NCI-H345 treated with DMSO at 0.1 percent for 48 hours (cell line): ENCODE results near the gene ALG1.

Experiments used
- DNase-seq: peaks from one replicate; lab custom pipeline; 2025; ENCODE audit not compliant: unreplicated experiment; lab: John Stamatoyannopoulos, UW

ALG1 gene, protein sequence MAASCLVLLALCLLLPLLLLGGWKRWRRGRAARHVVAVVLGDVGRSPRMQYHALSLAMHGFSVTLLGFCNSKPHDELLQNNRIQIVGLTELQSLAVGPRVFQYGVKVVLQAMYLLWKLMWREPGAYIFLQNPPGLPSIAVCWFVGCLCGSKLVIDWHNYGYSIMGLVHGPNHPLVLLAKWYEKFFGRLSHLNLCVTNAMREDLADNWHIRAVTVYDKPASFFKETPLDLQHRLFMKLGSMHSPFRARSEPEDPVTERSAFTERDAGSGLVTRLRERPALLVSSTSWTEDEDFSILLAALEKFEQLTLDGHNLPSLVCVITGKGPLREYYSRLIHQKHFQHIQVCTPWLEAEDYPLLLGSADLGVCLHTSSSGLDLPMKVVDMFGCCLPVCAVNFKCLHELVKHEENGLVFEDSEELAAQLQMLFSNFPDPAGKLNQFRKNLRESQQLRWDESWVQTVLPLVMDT

DNA sequence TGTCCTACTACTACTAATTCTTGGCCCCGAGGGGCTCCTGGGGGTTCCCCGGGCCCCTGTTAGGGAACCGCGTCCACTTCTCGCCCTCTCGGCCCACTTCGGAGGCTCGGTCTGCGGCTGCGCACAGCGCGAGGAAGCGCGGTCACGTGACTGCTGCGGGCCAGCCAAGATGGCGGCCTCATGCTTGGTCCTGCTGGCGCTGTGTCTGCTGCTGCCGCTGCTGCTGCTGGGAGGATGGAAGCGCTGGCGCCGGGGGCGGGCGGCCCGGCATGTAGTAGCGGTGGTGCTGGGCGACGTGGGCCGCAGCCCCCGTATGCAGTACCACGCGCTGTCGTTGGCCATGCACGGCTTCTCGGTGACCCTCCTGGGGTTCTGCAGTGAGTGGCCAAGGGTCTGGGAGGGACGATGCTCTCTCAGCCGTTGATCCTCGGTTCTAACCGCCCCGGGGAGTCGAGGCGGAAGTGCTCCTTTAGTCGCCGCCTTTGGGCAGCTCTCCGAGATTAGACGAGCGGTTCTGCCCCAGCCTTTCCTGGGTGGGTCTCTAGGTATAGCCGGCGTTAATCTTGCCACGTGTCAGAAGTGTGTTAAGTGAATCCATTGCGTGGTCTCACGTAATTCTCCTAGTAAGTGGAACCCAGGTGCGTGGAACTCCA is at the start of gene ALG1:
Gene ALG1, plus strand, starts transcription at position 163 of the 653 bp plus-strand sequence. Its CDS starts 7 bp downstream, at position 170.
- peak; percentile 80 for DNase-seq

DNA sequence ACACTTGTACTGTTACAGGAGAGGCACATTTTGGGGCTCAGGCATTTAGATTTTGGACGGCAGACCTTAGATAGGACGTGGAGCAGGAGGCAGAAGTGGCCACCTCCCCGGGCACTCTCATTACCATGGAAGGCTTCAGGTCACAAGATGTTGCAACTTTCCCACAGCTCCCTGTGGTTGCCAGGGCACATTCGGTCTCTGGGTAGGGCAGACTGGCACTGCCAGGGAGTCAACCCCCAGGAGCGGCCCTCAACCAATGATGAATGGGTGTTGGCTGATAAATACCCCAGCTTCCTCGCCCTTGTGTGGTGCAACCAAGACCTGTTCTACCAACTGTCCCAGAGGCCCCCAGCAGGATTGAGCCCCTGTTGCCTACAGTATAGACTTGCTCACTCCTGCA is 49.1 kb upstream of the ALG1 start:
- DNase-seq = no peak

DNA sequence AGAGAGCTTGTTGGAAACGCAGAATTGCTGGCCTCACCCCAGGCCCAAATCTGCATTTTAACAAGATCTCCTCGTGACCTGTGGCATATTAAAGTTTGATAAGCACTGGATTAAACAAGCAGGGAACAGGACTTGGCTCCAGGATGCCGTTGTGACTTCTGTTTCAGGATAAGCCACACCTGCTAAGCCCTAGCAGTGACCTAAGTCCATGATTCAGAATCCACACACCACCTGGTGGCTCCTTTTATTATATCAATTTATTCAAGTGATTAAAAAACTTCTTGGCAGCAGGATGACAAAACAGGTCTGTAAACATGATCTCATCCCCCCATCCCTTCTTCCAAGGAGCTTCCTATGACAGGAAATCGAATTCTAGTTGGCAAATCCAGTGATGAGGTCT is 47.0 kb upstream of the ALG1 start:
- peak; percentile 41 for DNase-seq

DNA sequence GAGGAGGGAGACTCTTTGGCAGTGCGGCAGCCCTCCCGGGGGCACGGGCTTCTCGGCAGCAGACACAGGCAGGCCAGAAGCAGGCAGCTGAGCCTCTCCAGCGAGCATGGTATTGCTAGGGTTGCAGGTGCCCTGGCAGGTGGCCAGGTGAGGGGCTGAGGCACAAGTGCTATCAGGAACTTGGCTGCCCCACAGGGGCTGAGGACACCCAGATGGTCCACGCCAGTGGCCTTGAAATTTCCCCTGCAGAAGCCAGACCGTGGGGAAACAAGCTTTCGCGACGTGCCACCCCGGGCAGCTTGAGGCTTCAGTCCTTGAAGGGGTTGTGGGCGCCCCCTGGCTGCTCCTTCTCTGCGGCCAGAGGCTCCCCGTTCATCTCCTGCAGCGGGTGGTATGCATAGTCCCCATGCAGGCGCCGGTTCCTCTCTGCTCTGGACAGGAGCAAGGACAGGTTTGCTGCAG is 46.4 kb upstream of the ALG1 start:
- DNase-seq = peak; percentile 38

- DNase-seq = no peak
Measured at GRCh38 chr16:5026664-5027063, 45.0 kb upstream of the ALG1 start.

- DNase-seq = no peak
Measured at GRCh38 chr16:5027086-5027485, 44.6 kb upstream of the ALG1 start.

DNA sequence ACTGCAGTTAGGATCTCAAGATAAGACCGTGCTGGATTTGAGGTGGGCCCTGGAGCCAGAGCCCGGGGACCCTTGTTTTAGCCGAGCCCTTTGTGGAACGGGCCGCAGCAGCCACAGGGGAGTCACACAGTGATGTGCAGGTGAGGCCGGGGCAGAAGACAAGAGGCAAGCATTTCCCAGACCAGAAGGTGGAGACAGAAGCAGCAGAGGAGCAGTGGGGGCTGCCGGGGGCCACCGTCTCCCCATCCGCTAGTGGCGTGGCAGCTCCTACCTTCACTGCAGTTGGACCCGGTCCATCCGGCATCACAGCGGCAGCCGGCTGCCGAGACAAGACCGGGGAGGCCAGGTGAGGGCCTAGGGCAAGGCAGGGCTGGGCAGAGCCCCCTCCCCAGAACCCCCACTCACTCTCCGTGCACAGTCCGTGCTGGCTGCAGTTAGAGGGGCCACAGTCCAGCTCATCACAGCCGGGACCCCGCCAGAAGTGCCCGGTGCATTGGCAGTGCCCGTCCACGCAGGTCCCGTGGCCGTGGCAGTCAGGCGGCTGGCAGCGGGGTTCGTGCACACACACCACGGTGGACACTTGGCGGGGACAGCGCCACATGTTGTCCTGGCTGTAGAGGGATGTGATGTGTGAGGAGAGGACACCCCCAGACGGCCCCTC is 43.9 kb upstream of the ALG1 start:
- no peak for DNase-seq

DNA sequence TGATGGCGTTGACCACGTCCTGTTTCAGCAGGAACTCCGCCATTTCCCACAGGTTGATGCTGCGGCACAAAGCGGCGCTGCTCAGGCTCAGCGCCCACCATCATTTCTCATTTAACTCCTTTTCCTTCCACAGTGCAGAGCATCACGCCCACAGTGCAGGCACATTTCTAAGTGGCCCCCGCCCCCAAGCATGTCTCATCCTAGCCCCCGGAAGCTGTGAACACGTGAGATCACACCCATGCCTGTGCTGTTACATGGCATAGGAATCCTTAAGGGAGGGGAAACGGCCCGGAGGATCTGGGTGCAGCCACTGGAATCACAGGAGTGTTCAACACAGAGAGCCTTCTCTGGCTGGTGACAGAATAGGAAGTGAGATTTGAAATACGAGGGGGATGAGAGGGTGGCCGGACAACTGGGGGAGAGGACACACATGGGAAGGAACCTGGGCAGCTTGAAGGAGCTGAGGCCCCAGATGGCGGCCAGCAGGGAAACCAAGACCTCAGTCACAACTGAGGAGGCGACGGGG is 42.6 kb upstream of the ALG1 start:
- no peak for DNase-seq

- DNase-seq = no peak
Measured at GRCh38 chr16:5030251-5030870, 41.3 kb upstream of the ALG1 start.

DNA sequence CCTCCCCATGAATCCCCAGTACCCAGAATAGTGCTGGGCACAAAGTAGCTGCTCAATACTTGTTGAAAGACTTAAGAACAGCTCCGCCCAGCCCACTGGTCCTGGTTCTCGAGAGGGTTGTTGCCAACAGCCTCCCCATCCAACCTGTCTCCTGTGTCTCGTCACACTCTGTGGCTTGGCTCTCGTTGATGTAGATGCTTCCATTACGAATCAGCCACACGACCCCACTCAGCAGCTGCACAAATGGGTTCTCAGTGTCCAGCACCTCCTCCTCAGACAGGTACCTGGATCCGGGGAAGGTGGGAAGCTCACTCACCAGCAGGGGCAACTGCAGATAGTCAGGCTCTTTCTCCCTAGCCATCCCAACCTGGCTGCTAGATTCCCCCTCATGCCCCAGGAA is 40.0 kb upstream of the ALG1 start:
- DNase-seq = no peak

DNA sequence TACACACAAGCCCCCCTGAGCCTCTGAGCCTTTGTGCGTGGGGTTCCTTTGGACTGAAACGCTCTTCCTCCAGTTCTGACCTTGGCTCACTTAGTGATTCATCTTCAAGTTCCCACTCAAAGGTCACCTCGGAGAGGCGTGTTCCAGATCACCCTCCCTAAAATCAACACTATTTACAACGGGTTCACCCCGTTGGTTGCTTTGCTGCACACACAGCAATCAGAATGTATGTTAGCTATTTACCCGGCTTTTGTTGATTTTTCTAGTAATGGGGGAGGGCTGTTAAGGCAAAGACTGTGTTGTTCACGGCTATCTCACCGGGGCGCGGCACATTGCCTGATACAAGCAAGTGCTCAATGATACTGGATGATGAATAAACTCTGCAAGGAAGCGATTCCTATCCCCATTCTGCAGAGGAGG is 38.9 kb upstream of the ALG1 start:
- DNase-seq = no peak

GRCh38 chr16:5033256-5034166 is 38.1 kb upstream of the ALG1 start, which contains the start of gene NAGPA:
Gene NAGPA (minus strand): TSS chr16:5033935. CDS start chr16:5033914, 21 bp downstream.
- peak; percentile 64 for DNase-seq

GRCh38 chr16:5034167-5034523 is 37.5 kb upstream of the ALG1 start:
- no peak for DNase-seq

GRCh38 chr16:5035909-5036227 is 35.8 kb upstream of the ALG1 start:
- no peak for DNase-seq

DNA sequence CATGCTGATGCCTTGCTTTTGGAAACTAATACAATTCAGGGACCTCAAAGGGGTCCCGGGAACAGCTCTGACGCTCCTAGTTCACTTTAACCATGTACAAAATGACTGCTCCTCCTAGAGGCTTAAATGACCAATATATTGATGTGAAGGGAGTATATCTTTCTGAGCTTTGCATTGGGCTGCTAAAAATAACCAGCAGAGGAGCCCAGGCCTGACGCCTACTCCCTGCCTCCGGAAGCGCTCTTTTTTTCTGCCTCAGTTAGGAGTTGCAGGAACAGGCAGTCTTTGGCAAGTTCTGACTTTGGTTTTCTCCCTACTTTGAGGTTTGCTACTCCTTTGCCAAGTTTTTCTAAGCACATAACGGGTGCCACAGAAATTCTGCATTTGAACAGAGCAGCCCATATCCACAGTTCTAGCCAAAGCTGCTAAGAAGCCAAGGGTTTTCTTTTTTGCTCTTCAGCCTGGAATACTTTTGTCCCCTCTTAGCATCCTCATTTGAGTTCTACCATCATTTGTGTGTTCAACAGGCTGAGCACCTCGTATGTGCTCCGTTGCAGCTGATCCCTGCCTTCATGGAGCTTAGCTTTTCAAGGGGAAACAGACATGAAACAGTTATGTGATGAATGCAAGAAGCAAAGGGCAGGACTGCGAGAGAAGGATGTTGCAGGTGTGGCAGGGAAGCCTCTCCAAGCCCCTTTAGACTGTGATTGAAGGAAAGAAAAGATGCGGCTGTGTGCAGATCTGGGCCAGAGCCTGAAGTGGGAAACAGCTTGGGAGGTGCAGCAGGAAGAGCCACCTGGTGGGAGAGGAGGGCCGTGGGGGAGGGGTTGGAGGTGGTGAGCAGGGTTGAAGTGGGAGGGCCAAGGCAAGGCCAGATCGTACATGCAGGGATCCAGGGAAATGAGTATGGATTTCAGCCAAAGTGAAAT is 35.2 kb upstream of the ALG1 start:
- DNase-seq = no peak

DNA sequence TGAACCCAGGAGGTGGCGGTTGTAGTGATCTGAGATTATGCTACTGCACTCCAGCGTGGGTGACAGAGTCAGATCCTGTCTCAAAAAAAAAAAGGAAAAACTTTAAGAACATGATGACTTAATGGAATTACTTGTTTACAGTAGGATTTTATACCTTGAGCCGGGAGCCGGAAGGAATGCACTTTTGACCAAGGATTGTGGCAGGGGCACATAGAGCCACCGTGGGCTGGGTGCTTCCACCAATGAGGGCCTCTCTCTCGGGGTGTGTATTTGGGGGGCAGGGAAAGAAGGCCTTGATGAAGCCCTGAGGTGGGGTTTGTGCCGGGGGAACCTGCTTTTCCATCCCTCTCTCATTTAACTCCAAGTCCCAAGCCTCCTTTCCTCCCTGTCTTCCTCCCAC is 31.2 kb upstream of the ALG1 start:
- no peak for DNase-seq

DNA sequence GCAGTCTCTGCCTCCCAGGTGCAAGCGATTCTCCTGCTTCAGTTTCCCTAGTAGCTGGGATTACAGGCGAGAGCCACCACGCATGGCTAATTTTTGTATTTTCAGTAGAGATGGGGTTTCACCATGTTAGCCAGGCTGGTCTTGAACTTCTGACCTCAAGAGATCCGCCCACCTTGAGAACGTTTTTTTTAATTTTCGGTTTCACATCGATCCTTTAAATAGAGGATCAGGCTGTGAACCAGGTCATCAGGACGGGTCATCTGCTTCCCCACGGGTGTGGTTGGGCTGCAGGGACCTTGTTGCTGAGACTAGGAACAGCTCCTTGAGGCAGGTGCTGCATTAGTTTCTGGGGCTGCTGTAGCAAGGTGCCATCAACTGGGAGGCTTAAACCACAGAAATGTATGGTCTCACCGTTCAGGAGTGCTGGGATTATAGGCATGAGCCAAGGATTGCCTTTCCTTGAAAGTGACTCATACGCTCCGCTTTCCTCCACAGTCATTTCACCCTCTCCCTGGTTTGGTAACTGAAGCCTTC is 30.0 kb upstream of the ALG1 start:
- no peak for DNase-seq

DNA sequence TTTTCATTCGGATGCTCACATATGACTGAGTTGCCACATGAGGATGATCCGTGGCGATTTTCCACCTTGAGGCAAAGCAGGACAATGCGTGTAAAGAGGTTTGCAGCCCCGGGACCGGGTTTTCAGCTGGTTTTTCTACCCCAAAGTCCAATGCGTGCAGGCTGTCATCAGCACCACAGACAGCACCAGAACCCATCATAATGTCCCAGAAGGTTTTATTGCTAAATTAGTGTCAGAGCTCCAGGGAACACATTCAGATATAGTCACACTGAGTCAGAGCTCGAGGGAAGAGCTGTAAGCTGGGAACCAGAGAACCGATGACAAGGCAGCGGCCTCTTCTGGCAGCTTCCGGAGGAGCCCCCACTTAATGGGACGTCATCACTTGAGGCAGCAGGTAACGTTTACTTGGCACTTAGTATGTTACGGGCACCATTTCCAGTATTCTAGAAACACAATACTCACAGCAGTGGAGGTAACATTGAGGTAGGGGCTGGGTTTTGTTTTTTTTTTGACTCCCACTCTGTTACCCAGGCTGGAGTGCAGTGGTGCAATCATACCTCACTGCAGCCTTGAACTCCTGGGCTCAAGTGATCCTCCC is 29.0 kb upstream of the ALG1 start:
- no peak for DNase-seq
